NT2/D1 (cell line): ENCODE data around the gene CUTC.

Experiments
- YY1 ChIP-seq: IDR thresholded peaks from 2 replicates; pipeline ENCODE4 v1.6.1; 2011; ENCODE audit not compliant: insufficient read length, insufficient read depth
- ZNF274 ChIP-seq: IDR thresholded peaks from 2 replicates; pipeline ENCODE4 v1.6.1; 2011; ENCODE audit warnings: mild to moderate bottlenecking, low read depth, low read length

GRCh38 chr10:99682752-99683151 lies 49.3 kb upstream of the CUTC start:
- TF ChIP-seq YY1 (no peak), ZNF274 (no peak)
